ENCODE data around the gene TNP1. TPM values are rescaled to one million over a fixed set of nuclear protein-coding genes. Genes with fewer than 3 reads are reported as not detected.

TNP1 gene
- polyA plus RNA-seq, 3 donors: not detected

DNA sequence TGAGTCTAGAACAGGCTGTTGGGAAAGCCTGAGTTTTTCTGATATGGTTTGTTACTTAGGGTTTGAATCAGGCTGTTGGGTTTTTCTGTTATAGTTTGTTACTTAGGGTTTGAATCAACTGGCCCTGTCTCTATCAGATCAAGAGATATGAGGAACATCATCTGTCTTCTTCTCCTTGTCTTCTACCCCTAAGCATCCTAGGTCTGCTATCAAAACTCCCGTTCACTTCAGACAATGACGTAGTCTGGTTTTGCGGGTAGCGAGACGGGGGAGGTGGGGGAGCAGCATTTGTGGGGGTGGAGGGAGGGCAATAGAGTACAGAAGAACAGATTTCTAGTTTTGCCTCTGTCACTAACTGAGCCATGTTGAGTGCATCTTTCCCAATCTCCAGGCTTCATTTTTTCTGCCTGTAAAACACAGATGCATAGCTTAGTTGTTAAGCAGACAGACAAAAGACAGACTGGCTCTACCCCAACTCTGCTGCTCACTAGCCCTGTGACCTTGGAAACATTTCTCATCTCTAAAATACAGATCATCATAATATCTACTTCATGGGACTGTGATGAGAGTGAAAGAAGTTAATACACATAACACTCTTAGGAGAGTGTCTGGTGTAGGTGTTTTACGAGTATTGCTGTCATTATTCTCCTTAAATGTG, 9.1 kb downstream of the TNP1 start:
- Mint-ChIP-seq H3K27me3 (ENCODE audit: low read depth in 3 of 3) (peaks cover 2 to 11% (median 6%) of the 10 kb centered on the region in 3 donors), H3K4me3 (no peak overlapping the region), H3K27ac (no peak overlapping the region), H3K4me1 (no peaks in the 10 kb centered on the region), H3K9me3 (peaks cover 0 to 8% (median 0%) of the 10 kb centered on the region in 7 donors), H3K36me3 (no peaks in the 10 kb centered on the region)
- intact Hi-C loops (cut with micrococcal nuclease): no loop called here
- Histone ChIP-seq H3K27me3 (ENCODE audit: control insufficient read depth in 2 of 2, insufficient read depth in 2 of 2, low read length in 2 of 2) (no peaks in the 10 kb centered on the region), H3K9me3 (replicated peaks in 1 of 2; ENCODE audit: control insufficient read depth in 1 of 2, insufficient read depth in 1 of 2, low read length in 2 of 2) (no peaks in the 10 kb centered on the region), H3K27ac (ENCODE audit: low read depth in 1 of 2, low read length in 2 of 2) (no peak overlapping the region), H2AFZ (ENCODE audit: insufficient read depth, low read depth, low read length, poor library complexity, severe bottlenecking) (no peak overlapping the region), H3K4me1 (ENCODE audit: control insufficient read depth in 1 of 2, insufficient read depth in 2 of 2, low read length in 2 of 2) (no peaks in the 10 kb centered on the region), H3K79me2 (ENCODE audit: insufficient read depth, low read length) (no peaks in the 10 kb centered on the region), H4K20me1 (ENCODE audit: insufficient read depth, low read length) (no peaks in the 10 kb centered on the region), H3K36me3 (replicated peaks in 1 of 2; ENCODE audit: control insufficient read depth in 1 of 2, insufficient read depth in 2 of 2, low read length in 2 of 2) (no peaks in the 10 kb centered on the region), H3K4me2 (replicated peaks; ENCODE audit: extremely low read depth, low read length, poor library complexity, severe bottlenecking) (no peak overlapping the region), H3K4me3 (replicated peaks in 1 of 3; ENCODE audit: low read depth in 2 of 3, low read length in 3 of 3) (no peak overlapping the region), H3K9ac (ENCODE audit: insufficient read depth, low read length, poor library complexity, severe bottlenecking) (no peak overlapping the region)
- no peak for DNase-seq
- whole genome bisulfite sequencing (ENCODE audit: insufficient coverage): no CpG with 5 or more reads among the region's 6 CpGs
- TF ChIP-seq, protein P1, sequence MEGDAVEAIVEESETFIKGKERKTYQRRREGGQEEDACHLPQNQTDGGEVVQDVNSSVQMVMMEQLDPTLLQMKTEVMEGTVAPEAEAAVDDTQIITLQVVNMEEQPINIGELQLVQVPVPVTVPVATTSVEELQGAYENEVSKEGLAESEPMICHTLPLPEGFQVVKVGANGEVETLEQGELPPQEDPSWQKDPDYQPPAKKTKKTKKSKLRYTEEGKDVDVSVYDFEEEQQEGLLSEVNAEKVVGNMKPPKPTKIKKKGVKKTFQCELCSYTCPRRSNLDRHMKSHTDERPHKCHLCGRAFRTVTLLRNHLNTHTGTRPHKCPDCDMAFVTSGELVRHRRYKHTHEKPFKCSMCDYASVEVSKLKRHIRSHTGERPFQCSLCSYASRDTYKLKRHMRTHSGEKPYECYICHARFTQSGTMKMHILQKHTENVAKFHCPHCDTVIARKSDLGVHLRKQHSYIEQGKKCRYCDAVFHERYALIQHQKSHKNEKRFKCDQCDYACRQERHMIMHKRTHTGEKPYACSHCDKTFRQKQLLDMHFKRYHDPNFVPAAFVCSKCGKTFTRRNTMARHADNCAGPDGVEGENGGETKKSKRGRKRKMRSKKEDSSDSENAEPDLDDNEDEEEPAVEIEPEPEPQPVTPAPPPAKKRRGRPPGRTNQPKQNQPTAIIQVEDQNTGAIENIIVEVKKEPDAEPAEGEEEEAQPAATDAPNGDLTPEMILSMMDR (IDR thresholded peaks at IDR 0.05): no peak

DNA sequence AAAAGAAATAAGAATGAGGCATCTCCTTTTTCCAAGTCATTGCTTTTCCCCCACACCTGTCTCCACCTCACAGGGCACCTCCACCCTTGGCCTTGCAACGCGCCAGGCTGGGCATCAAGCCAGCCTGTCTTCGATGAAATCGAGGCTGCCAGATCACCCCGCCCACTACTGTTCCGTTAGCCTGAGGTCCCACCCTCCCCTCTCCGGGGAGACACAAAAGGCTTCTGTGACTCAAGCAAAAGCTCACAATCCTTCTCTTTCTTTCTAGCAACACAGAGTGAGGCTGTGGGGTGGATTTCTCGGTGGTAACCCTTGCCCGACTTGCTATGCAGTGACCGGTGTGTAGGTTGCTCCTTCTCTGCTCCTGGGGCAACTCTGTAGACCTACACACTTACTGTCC, 9.9 kb downstream of the TNP1 start:
- H3K79me2 ChIP-seq (ENCODE audit: insufficient read depth, low read length): no peaks in the 10 kb centered on the region
- intact Hi-C loops (cut with micrococcal nuclease): no loop called here
- H2AFZ ChIP-seq (ENCODE audit: insufficient read depth, low read depth, low read length, poor library complexity, severe bottlenecking): no peak overlapping the region
- H3K27ac ChIP-seq (ENCODE audit: low read depth in 1 of 2, low read length in 2 of 2): no peak overlapping the region
- no peaks in the 10 kb centered on the region for H3K36me3 Mint-ChIP-seq
- no peaks in the 10 kb centered on the region for H3K4me1 Mint-ChIP-seq
- no peaks in the 10 kb centered on the region for H3K27me3 ChIP-seq (ENCODE audit: control insufficient read depth in 2 of 2, insufficient read depth in 2 of 2, low read length in 2 of 2)
- no peaks in the 10 kb centered on the region for H4K20me1 ChIP-seq (ENCODE audit: insufficient read depth, low read length)
- WGBS (ENCODE audit: insufficient coverage): 98% methylated on average over 7 of the region's 10 CpGs
- H3K27ac Mint-ChIP-seq: no peak overlapping the region
- no peak for DNase-seq
- H3K36me3 ChIP-seq (replicated peaks in 1 of 2; ENCODE audit: control insufficient read depth in 1 of 2, insufficient read depth in 2 of 2, low read length in 2 of 2): no peaks in the 10 kb centered on the region
- TF ChIP-seq, protein P1 (IDR thresholded peaks at IDR 0.05): no peak
- H3K4me3 Mint-ChIP-seq: no peak overlapping the region
- H3K9me3 ChIP-seq (replicated peaks in 1 of 2; ENCODE audit: control insufficient read depth in 1 of 2, insufficient read depth in 1 of 2, low read length in 2 of 2): no peaks in the 10 kb centered on the region
- no peak overlapping the region for H3K4me3 ChIP-seq (replicated peaks in 1 of 3; ENCODE audit: low read depth in 2 of 3, low read length in 3 of 3)
- no peak overlapping the region for H3K9ac ChIP-seq (ENCODE audit: insufficient read depth, low read length, poor library complexity, severe bottlenecking)
- H3K4me2 ChIP-seq (replicated peaks; ENCODE audit: extremely low read depth, low read length, poor library complexity, severe bottlenecking): no peak overlapping the region
- no peaks in the 10 kb centered on the region for H3K4me1 ChIP-seq (ENCODE audit: control insufficient read depth in 1 of 2, insufficient read depth in 2 of 2, low read length in 2 of 2)
- H3K9me3 Mint-ChIP-seq: peaks cover 0 to 8% (median 0%) of the 10 kb centered on the region in 7 donors
- peaks cover 2 to 9% (median 8%) of the 10 kb centered on the region in 3 donors for H3K27me3 Mint-ChIP-seq (ENCODE audit: low read depth in 3 of 3)

All from CD14-positive monocyte (primary cell).